Stimulated activated CD8-positive, alpha-beta memory T cell treated with anti-CD3 and anti-CD28 coated beads, Interleukin-12 subunit alpha, Interleukin-12 subunit beta, amount 100 ng/mL, for 1 hour (primary cell): ENCODE results near the gene EFCC1.
"Not testable (repeated sequence)": the region's sequence is repeated elsewhere in the genome, so short reads cannot be mapped to it uniquely, and the experiment has no call there.

ENCODE experiments used
- DNase-seq: peaks from one replicate; pipeline ENCODE4 v3.0.0-alpha.2; 2020; ENCODE audit warnings: low read depth

Gene EFCC1

DNA sequence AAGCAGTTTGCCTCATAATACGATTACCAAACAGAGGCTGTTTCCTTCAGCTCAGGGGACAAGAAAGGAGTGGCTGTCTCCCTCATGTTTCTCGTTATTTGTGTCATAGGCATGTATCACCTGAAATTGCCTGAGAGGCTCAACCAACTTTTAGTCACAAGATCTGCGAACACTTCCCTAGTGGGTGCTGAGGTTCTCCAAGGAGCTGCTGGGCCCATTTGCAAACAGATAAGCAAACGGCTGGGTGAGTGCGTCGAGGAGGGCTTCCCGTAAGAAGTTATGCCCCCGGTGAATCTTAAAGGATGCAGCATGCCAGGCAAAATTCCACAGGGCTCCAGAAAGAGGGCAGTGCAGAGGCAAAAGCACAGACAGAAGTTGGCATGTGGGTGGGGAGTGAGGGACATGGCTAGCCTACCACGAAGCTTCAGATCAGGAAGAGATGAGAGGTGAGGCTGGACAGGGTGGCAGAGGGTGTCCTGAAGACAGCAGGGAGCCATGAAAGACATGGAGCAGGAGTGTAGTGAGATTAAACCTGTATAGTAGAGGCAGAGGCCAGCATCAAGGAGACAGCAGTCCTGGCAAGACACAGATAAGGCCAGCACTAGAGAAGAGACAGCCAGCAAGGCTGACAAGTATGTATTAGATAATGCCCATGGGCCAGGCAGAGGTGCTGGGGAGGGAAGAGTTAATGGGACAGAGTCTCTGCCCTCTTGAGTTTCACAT lies 55.5 kb downstream of the EFCC1 start:
- no peak for DNase-seq

DNA sequence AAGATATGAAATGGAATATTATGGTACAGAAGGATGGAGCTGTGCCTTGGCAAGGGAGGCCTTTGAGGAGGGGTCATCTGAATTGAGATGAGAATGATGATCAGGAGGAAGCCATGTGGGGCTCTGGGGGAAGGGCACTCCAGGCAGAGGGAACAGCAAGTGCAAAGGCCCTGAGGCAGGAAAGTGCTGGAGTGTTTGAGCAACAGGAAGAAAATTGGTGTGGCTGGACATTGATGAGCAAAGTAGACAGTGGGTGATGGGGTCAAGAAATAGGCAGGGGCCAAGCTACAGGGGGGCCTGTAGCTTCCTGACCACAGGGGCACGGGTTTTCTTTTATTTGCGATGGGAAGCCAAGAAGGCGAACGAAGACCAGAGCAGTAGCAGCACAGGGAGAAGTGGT lies 56.1 kb downstream of the EFCC1 start:
- DNase-seq = no peak

- DNase-seq = no peak
These were observed 57.5 kb downstream of the EFCC1 start for GRCh38 chr3:129058441-129059200.

- no peak for DNase-seq
These were observed 58.3 kb downstream of the EFCC1 start for GRCh38 chr3:129059311-129059958.

GRCh38 chr3:129060276-129061022 lies 59.3 kb downstream of the EFCC1 start, which contains the start of gene GP9:
Gene GP9, plus strand, starts transcription at chr3:129060779. Its CDS starts 961 bp downstream, at chr3:129061740.
- no peak for DNase-seq

- no peak for DNase-seq
These were observed 60.2 kb downstream of the EFCC1 start for GRCh38 chr3:129061023-129061887.

DNA sequence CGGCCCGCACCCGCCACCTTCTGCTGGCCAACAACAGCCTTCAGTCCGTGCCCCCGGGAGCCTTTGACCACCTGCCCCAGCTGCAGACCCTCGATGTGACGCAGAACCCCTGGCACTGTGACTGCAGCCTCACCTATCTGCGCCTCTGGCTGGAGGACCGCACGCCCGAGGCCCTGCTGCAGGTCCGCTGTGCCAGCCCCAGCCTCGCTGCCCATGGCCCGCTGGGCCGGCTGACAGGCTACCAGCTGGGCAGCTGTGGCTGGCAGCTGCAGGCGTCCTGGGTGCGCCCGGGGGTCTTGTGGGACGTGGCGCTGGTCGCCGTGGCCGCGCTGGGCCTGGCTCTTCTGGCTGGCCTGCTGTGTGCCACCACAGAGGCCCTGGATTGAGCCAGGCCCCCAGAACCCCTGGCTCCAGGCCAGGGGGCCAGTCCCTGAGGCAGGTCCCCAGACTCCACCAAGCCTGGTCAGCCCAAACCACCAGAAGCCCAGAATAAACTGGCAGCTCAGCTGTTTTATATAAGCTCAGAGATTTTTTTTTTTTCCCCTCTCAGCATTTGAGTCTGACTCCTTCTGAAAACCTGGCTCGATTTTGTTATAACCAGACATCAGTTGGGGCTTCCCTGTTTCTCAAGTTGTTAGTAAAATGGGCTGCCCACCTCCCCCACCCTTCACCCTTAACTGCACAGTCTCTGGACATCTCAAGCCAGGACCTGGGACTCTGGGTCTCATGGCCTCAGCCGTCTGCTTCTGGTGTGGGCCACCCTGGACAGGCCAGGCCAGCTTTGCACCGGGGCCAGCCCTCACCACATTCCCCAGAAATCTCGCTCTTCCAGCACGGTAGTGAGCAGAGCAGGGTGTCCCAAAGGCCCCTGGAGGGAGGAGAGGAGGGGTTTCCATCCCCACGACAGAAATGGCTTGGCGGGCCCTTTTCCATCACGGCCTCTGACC lies 61.1 kb downstream of the EFCC1 start:
- no peak for DNase-seq

GRCh38 chr3:129063091-129063640 lies 62.1 kb downstream of the EFCC1 start:
- DNase-seq = no peak

DNA sequence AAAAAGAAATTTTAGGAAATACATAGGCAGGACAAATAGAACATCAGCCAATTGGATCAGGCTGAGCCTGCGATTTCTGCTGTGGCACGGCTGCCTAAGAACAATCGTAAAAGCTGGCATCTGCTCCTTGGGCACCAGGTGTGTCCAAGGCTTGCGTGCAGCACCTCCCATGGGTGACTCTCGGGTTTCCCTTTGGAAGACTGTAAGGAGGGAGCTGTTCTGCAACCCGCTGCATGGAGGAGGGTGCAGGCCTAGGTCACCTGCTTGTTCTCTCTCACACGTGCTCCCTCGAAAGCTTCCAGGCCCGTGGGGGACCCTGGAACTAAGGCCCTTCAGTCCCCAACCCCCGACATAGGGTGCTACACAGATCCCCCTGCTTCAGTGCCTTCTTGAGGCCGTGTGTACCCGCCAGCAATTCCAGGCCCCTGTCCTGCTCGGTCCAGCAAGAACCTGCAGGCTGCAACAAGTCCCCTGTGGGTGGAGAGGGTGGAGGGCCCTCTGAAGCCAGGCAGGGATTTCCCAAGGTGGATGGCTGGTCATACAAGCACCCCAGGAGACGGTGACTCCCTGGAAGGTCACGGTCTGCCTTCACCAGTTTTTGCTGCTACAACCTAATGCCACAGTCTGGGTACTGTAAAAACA lies 62.9 kb downstream of the EFCC1 start:
- DNase-seq = no peak

DNA sequence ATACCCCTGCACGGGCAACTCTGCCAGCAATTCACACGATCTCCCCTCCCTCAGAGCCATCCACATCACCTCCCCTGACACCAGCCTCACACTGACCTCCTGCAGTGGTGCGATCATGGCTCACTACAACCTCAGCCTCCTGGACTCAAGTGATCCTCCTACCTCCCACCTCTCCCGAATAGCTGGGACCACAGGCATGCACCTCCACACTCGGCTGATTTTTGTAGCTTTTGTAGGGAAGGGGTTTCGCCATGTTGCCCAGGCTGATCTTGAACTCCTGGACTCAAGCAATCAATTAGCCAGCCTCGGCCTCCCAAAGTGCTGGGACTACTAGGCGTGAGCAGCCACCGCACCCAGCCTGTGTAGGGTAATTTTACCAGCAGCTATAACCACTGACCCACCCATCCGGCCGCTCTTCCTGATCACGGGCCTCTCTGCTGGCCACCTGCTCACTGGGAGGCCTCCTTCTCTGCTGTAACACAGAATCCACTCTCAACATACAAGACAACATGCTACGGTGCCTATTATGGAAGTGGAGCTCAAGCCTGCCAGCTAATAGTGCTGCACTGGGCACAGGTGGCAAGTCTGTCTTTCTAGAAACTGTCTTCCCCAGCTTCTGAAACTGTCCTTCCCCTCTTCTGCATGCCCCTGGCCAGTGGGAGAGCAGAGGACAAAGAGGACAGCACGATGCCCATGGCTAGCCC lies 64.1 kb downstream of the EFCC1 start:
- DNase-seq = no peak

GRCh38 chr3:129065720-129066073 lies 64.6 kb downstream of the EFCC1 start:
- DNase-seq = no peak

- not testable (repeated sequence) for DNase-seq
These were observed 66.6 kb downstream of the EFCC1 start for GRCh38 chr3:129067719-129068118.

GRCh38 chr3:129068291-129068886 lies 67.3 kb downstream of the EFCC1 start:
- no peak for DNase-seq

DNA sequence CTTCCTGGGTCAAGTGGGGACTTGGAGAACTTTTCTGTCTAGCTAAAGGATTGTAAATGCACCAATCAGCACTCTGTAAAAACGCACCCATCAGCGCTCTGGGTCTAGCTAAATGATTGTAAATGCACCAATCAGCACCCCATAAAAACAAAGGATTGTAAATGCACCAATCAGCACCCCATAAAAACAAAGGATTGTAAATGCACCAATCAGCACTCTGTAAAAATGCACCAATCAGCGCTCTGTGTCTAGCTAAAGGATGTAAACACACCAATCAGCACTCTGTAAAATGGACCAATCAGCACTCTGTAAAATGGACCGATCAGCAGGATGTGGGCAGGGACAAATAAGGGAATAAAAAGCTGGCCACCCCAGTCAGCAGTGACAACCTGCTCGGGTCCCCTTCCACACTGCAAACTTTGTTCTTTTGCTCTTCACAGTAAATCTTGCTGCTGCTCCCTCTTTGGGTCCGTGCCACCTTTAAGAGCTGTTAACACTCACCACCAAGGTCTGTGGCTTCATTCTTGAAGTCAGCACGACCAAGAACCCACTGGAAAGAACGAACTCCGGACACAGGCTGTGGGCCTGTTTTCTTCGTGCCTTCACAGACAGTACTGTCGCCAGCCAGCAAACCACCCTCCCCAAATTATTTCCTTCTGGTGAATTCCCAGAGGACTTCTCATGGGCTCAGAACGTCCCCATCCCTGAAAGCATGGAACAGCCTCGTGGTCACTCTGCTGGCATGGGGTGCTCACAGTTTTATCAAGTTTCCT lies 68.4 kb downstream of the EFCC1 start:
- DNase-seq = not testable (repeated sequence)

DNA sequence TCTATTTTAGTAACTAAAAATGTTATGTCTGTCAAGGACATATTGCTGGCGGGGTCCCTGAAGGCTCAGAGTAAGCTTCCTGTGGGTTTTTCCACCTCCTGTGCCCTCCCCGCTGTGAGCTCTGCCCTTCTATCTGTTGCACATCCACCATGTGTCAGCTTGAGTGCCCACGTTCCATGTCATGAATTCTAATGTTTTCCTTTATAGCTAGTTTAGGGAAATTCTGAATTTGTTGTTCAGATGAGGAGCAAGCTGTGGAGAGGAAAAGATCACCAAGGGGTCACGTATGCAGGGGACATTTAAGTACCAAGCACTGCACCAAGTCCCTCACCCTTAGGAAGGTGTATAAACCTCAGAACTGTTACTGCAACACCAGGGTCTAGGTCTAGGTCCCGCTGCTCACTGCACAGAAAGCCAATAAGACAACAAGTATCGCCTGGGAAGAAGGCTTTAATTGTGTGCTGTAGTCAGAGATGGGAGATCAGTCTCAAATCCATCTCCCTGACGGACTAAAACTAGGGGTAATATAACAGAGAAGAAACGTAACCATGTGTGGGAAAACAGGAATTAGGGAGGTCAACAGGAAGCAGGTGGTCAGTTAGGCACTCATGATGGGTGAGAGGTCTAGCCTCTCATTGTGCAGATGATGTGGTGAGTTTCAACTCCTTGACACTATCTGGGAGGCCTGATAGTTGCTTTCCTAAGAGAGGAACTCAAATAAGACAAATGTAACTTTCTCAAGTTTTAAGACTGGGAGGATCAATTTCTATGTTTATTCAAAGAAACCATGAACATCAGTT lies 69.2 kb downstream of the EFCC1 start:
- DNase-seq = no peak

DNA sequence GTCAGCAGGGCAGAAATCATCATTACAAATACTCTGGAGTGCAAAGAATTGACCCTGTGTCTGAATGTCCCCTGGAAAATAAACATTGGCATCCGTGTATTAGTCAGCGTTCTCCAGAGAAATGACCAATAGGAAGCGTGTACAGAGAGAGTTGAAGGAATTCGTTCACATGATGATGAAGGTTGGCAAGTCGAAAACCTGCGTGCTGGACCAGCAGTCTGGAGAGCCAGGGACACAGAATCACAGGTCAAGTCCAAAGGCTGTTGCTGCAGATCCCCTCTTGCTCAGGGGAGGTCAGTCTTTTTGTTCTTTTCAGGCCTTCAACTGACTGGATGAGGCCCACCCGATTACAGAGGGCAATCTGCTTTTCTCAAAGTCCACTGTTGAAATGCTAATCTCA lies 76.1 kb downstream of the EFCC1 start:
- DNase-seq = no peak

- DNase-seq = no peak
These were observed 77.4 kb downstream of the EFCC1 start for GRCh38 chr3:129078510-129078909.
